T-cell (primary cell): ENCODE data around the gene CABLES1. TPM values are rescaled to one million over a fixed set of nuclear protein-coding genes. Genes with fewer than 3 reads are reported as not detected.

Experiments used
- ATAC-seq, 4 experiments: fragments of 200-7000 bp in 3 of 4; fragments of 150-1000 bp in 1 of 4; cut with Tn5 transposase; replicated peaks in 1 of 4; 1 replicate in 3 of 4; 2 replicates in 1 of 4; pipeline ENCODE4 v1.10.0; 2021; ENCODE audit warnings: moderate library complexity in 3 of 4, mild to moderate bottlenecking in 2 of 4, moderate number of reproducible peaks in 1 of 4
- CTCF ChIA-PET, 2 donors: fragments of 300-600 bp; sonication (Branson Sonifier 250); formaldehyde crosslinking; loops; one replicate each; lab custom pipeline; 2022; ENCODE audit warnings: antibody characterized with exemption in 2 of 2; lab: Charles Lee
- POLR2A ChIA-PET, 2 donors: fragments of 300-600 bp; sonication (Branson Sonifier 250); formaldehyde crosslinking; loops; one replicate each; lab custom pipeline; 2022; ENCODE audit warnings: antibody characterized with exemption in 2 of 2; lab: Charles Lee
- DNase-seq, 35 experiments: peaks; one replicate each; pipeline versions ENCODE4 v3.0.0 to v3.0.0-alpha.2; 2013 to 2023
- H3K27ac ChIP-seq: one replicate; pipeline ENCODE4 v1.5.1; 2013; ENCODE audit warnings: low read length
- H3K27me3 ChIP-seq, 2 experiments: replicated peaks in 1 of 2; 1 replicate in 1 of 2; 2 replicates in 1 of 2; pipeline versions ENCODE4 v1.6.1 to v1.7.0; 2013; ENCODE audit warnings: low read length in 1 of 2, mixed read lengths in 1 of 2; ENCODE audit not compliant: control insufficient read depth in 2 of 2, insufficient read depth in 2 of 2; ENCODE audit errors: extremely low read depth in 1 of 2
- H3K36me3 ChIP-seq, 2 donors: 1 replicate in 1 of 2; 2 replicates in 1 of 2; pipeline versions ENCODE4 v1.6.1 to v1.7.0; 2013; ENCODE audit warnings: low read length in 1 of 2; ENCODE audit not compliant: control insufficient read depth in 2 of 2, insufficient read depth in 1 of 2; ENCODE audit errors: extremely low read depth in 1 of 2
- H3K4me1 ChIP-seq, 2 experiments: 1 replicate in 1 of 2; 2 replicates in 1 of 2; pipeline versions ENCODE4 v1.6.1 to v1.7.0; 2013; ENCODE audit warnings: low read length in 2 of 2, mixed read lengths in 1 of 2; ENCODE audit not compliant: insufficient read depth in 2 of 2, control insufficient read depth in 1 of 2; ENCODE audit errors: extremely low read depth in 1 of 2
- H3K4me3 ChIP-seq, 2 donors: 1 replicate in 1 of 2; 2 replicates in 1 of 2; pipeline versions ENCODE4 v1.5.1 to v1.7.0; 2013; ENCODE audit warnings: mild to moderate bottlenecking in 2 of 2, low read length in 1 of 2, moderate library complexity in 1 of 2; ENCODE audit not compliant: control insufficient read depth in 1 of 2; ENCODE audit errors: extremely low read depth in 1 of 2
- H3K9me3 ChIP-seq: 2 replicates; pipeline ENCODE4 v1.7.0; 2013
- H3K27ac Mint-ChIP-seq, 2 donors: one replicate each; pipeline ENCODE4 v1.8.0; 2020 to 2021; ENCODE audit warnings: mild to moderate bottlenecking in 2 of 2, mixed read lengths in 2 of 2
- H3K27me3 Mint-ChIP-seq, 2 donors: one replicate each; pipeline ENCODE4 v1.8.0; 2021 to 2022; ENCODE audit warnings: mixed read lengths in 2 of 2
- H3K36me3 Mint-ChIP-seq: one replicate; pipeline ENCODE4 v1.8.0; 2021; ENCODE audit warnings: mixed read lengths
- H3K4me1 Mint-ChIP-seq, 3 donors: one replicate each; pipeline ENCODE4 v1.8.0; 2020 to 2022; ENCODE audit warnings: mixed read lengths in 3 of 3, mild to moderate bottlenecking in 1 of 3
- H3K4me3 Mint-ChIP-seq, 3 donors: one replicate each; pipeline ENCODE4 v1.8.0; 2020 to 2022; ENCODE audit warnings: mild to moderate bottlenecking in 3 of 3, mixed read lengths in 3 of 3, moderate library complexity in 3 of 3
- H3K9me3 Mint-ChIP-seq, 3 donors: one replicate each; pipeline ENCODE4 v1.8.0; 2020 to 2022; ENCODE audit warnings: mixed read lengths in 3 of 3
- WGBS: methylation state at CpG from one replicate; pipeline ENCODE4 v1.1.5; 2013; ENCODE audit warnings: missing lambda C conversion rate; ENCODE audit not compliant: insufficient coverage; 5-methylcytosine and 5-hydroxymethylcytosine counted together
- total RNA-seq, 35 experiments: library from RNA in 6 of 35; stranded (reverse) in 6 of 35; fragments of 120-200 nt in 1 of 35; gene quantifications; one replicate each; pipeline versions ENCODE4 v1.2.1 to v1.2.4 and lab custom pipeline; 2013 to 2026

CABLES1 gene
- total RNA-seq, 5 donors from 2014 or later (not counting 1 experiment from before 2014, with no cell fraction given) = 0.23 to 1.7 (median 0.85) TPM

GRCh38 chr18:23257137-23257536, 121.9 kb downstream of the CABLES1 start:
- no peak for DNase-seq
- Histone ChIP-seq H3K4me1 (peaks cover 12 to 32% of the 10 kb centered on the region in 2 experiments), H3K9me3 (no peaks in the 10 kb centered on the region), H3K27me3 (peaks cover 0 to 12% of the 10 kb centered on the region in 2 experiments), H3K36me3 (no peaks in the 10 kb centered on the region), H3K4me3 (no peak overlapping the region), H3K27ac (no peak overlapping the region)
- WGBS = 95% methylated on average over 4 of the region's 9 CpGs
- no peak for ATAC-seq
- ChIA-PET POLR2A (no interaction called here), CTCF (no interaction called here)
- H3K9me3 Mint-ChIP-seq = no peaks in the 10 kb centered on the region
- peaks cover 32 to 36% (median 36%) of the 10 kb centered on the region in 3 donors for H3K4me1 Mint-ChIP-seq
- no peak overlapping the region for H3K4me3 Mint-ChIP-seq
- no peak overlapping the region for H3K27ac Mint-ChIP-seq
- no peaks in the 10 kb centered on the region for H3K27me3 Mint-ChIP-seq
- H3K36me3 Mint-ChIP-seq = no peaks in the 10 kb centered on the region

DNA sequence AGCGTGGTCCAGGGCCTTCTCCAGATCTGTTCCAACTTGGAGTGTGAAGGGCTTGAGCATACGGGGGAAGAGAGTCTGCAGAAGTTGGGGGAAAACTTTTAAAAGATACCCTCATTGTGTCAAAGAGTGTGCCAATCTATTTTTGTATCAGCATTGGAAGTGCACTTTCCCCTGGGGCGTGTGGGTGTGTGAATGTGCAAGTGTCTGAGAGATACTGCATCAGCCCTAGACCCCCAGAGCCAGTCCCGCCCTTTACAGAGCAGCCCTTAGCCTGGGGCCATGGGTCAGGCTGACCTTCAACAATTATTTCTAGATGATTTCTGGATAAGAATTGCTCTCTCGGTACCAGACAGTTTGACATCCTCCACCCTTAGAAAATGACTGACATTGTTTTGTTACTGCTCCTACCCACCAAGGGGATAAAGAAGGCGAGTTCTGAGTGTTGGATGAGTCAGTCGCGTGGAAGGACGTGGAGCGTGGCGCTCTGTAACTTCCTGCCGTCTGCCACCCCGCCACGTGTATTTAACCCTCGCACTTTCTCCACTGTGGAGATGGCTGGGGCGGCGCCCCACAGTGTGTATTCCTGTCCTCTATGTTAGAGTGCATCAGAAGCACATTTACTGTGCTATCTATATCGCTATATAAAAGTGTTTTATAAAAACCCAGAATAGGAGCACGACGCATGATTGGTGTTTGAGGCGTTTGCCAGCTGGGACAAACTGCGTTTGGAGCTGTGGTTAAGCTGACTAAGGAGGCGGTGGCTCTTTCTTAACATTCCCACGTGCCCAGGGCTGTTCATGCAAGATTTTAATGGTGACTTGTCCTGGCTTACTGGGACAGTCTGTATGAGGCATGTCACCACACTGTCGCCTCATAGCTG, 122.6 kb downstream of the CABLES1 start:
- ChIA-PET CTCF (no interaction called here), POLR2A (interaction anchor here in 1 of 2 donors (0.6 kb wide), 1 partner anchor 30 kb away, joined by 3 read pairs; no protein-coding TSS in a partner anchor)
- Histone ChIP-seq H3K27me3 (peaks cover 0 to 12% of the 10 kb centered on the region in 2 experiments), H3K4me3 (no peak overlapping the region), H3K9me3 (no peaks in the 10 kb centered on the region), H3K4me1 (peaks cover 12 to 32% of the 10 kb centered on the region in 2 experiments), H3K36me3 (no peaks in the 10 kb centered on the region), H3K27ac (no peak overlapping the region)
- Mint-ChIP-seq H3K27ac (no peak overlapping the region), H3K4me3 (peak overlapping the region in 1 of 3 donors; percentile 89), H3K36me3 (no peaks in the 10 kb centered on the region), H3K4me1 (peaks cover 32 to 36% (median 36%) of the 10 kb centered on the region in 3 donors), H3K27me3 (no peaks in the 10 kb centered on the region), H3K9me3 (no peaks in the 10 kb centered on the region)
- 85% methylated on average over 8 of the region's 25 CpGs for WGBS
- ATAC-seq = peak in 1 of 4 experiments; percentile 22
- peak in 2 of 35 experiments; percentile 9 to 20 for DNase-seq

GRCh38 chr18:23258566-23259469, 123.5 kb downstream of the CABLES1 start:
- ATAC-seq (no peak), DNase-seq (no peak)
- H3K4me3 Mint-ChIP-seq = peak overlapping the region; percentile 15 to 89 (median 58)
- Histone ChIP-seq H3K9me3 (no peaks in the 10 kb centered on the region), H3K27me3 (peaks cover 0 to 12% of the 10 kb centered on the region in 2 experiments), H3K36me3 (no peaks in the 10 kb centered on the region), H3K4me3 (no peak overlapping the region), H3K4me1 (peaks cover 12 to 32% of the 10 kb centered on the region in 2 experiments), H3K27ac (no peak overlapping the region)
- ChIA-PET POLR2A (interaction anchor here (0.6 to 0.7 kb wide), 3 partner anchors 30 to 639 kb away, joined by 3 read pairs; no protein-coding TSS in a partner anchor), CTCF (no interaction called here)
- no peaks in the 10 kb centered on the region for H3K9me3 Mint-ChIP-seq
- 84% methylated on average over 12 of the region's 15 CpGs for WGBS
- no peaks in the 10 kb centered on the region for H3K36me3 Mint-ChIP-seq
- H3K27me3 Mint-ChIP-seq = no peaks in the 10 kb centered on the region
- H3K27ac Mint-ChIP-seq = no peak overlapping the region
- peaks cover 32 to 36% (median 36%) of the 10 kb centered on the region in 3 donors for H3K4me1 Mint-ChIP-seq

- H3K27me3 ChIP-seq = peaks cover 0 to 12% of the 10 kb centered on the region in 2 experiments
- ChIA-PET CTCF (interaction anchor here in 1 of 2 donors (0.8 kb wide), 1 partner anchor 53 kb away, joined by 5 read pairs; no protein-coding TSS in a partner anchor), POLR2A (interaction anchor here in 1 of 2 donors (0.6 to 1.2 kb wide), 3 partner anchors 22 to 277 kb away, joined by 3 to 18 read pairs (median 3); no protein-coding TSS in a partner anchor)
- H3K27ac Mint-ChIP-seq = peak overlapping the region; percentile 47 to 82
- no peaks in the 10 kb centered on the region for H3K27me3 Mint-ChIP-seq
- peak overlapping the region; percentile 23 for H3K27ac ChIP-seq
- DNase-seq (peak in 22 of 35 experiments; percentile 2 to 47 (median 20)), ATAC-seq (peak; percentile 59 to 74 (median 70))
- H3K9me3 ChIP-seq = no peaks in the 10 kb centered on the region
- no peaks in the 10 kb centered on the region for H3K36me3 Mint-ChIP-seq
- no peaks in the 10 kb centered on the region for H3K36me3 ChIP-seq
- 25% methylated on average over 16 of the region's 21 CpGs for WGBS
- H3K9me3 Mint-ChIP-seq = no peaks in the 10 kb centered on the region
- H3K4me3 ChIP-seq = peak overlapping the region; percentile 15 to 55
- H3K4me3 Mint-ChIP-seq = peak overlapping the region; percentile 53 to 89 (median 58)
- H3K4me1 ChIP-seq = peaks cover 12 to 32% of the 10 kb centered on the region in 2 experiments
- peaks cover 32 to 36% (median 36%) of the 10 kb centered on the region in 3 donors for H3K4me1 Mint-ChIP-seq
Observed at GRCh38 chr18:23259701-23260681, 124.7 kb downstream of the CABLES1 start.

- ChIA-PET CTCF (no interaction called here), POLR2A (interaction anchor here in 1 of 2 donors (1.2 kb wide), 1 partner anchor 23 kb away, joined by 3 read pairs; no protein-coding TSS in a partner anchor)
- ATAC-seq = peak in 2 of 4 experiments; percentile 47 to 54
Observed at GRCh38 chr18:23260926-23261590, 125.8 kb downstream of the CABLES1 start.

More at GRCh38 chr18:23260926-23261590, 125.8 kb downstream of the CABLES1 start:
- Histone ChIP-seq H3K4me1 (peaks cover 12 to 32% of the 10 kb centered on the region in 2 experiments), H3K4me3 (no peak overlapping the region), H3K27me3 (peaks cover 0 to 12% of the 10 kb centered on the region in 2 experiments), H3K9me3 (no peaks in the 10 kb centered on the region), H3K27ac (no peak overlapping the region), H3K36me3 (no peaks in the 10 kb centered on the region)
- Mint-ChIP-seq H3K9me3 (no peaks in the 10 kb centered on the region), H3K36me3 (no peaks in the 10 kb centered on the region), H3K4me1 (peaks cover 32 to 36% (median 36%) of the 10 kb centered on the region in 3 donors), H3K27me3 (no peaks in the 10 kb centered on the region), H3K27ac (peak overlapping the region in 1 of 2 donors; percentile 82), H3K4me3 (peak overlapping the region in 1 of 3 donors; percentile 89)
- whole genome bisulfite sequencing = 39% methylated on average over 4 of the region's 7 CpGs
- DNase-seq = no peak
